Bronchus fibroblast of lung (primary cell): ENCODE measurements around the gene SF3B4. TPM values are rescaled to one million over a fixed set of nuclear protein-coding genes. Genes with fewer than 3 reads are reported as not detected.

ENCODE experiments used
- total RNA-seq: library from RNA; depleted of rRNA; stranded (reverse); fragments of >200 nt; gene quantifications from 2 replicates; pipeline ENCODE4 v1.2.3, GENCODE V29; 2015

The SF3B4 gene
- 9.8 and 13.4 TPM in 2 replicates for total RNA-seq

DNA sequence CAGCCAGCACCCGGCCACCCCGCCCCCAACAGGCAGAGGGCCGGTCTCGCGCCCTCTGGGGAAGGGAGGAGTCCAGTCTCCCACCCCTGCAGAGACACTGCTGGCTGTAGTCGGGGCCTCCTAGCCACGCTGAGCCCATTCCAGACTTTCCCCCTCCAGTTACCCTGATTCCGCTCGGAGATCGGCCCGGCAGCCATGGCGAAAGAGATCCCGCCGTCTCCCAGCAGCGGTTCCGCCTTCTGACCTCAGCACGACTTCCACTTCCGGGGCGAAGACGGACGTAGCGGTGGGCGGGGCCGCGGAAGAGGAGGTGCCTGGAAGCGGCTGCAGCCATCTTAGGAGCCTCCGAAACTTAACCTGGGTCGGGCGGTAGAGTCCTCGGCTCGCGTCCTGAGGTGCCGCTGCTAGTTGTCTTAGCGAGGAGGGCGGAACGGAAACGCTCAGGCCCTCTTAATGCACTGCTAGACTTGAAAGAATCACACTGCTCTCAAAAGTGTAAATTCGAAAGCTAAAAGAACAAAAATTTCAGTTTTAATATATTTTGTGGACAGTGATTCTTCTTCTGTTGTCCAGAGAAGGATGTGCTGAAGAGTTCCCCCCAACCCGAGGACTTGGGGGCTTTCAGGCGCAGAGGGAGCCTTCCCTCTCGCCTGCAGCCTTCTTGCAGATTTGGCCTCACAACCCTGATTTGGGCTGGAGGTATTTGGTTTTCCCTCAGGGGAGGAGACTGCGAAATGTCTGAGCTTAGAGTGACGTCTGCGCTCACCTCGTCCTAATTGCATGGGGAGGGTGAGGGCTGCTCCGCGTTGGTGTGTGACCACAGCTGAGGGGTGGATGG, at the start of gene SF3B4:
SF3B4 (minus strand) TSS at position 241 of the 838 bp plus-strand sequence; CDS start at position 197, 44 bp downstream.

DNA sequence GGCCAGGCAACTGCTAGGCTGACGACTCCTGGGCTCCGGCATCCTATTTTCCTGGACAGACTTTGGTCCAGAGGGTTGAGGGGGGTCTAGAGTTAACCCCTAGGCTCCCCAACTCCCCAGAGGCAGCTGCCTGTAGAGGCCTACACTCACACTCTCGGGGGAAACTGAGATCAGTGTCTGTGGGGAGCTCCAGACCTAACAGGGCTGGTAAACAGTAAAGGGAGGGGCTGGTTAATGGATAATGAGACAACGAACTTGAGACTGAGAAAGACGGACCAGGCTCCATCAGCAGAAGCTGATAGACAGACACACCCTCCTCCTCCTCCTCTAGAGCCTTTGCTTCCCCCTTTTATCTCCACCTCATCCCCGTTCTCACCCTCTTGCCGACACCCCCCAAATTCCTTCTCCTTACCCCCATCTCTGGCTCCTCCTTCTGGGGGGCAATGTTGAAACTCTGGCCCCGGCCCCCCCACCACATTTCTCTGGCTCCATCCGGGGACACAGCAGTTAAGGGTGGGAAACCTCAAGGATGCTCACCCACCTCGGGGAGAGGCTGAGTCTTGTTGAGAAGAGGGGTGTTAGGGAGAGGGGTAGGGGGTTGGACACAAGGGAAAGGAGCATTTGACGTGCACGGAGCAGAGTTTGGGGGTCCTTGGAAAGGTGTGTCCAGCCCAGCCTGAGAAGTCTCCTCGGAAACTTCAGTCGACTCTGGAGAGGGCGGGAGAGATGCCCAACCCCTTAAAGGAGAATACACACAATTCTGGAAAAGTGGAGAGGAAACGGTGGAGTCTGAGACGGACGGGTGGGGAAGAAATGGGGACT, 8.8 kb upstream of the SF3B4 start, which contains the start of gene MTMR11:
MTMR11 (minus strand) TSS at position 710 of the 822 bp plus-strand sequence; CDS start at position 478, 232 bp downstream.

GRCh38 chr1:149917571-149918144, 9.9 kb downstream of the SF3B4 start, which contains the start of gene SV2A:
TSS of gene SV2A (minus strand) at chr1:149917844. CDS start at chr1:149913840, 4,004 bp downstream.

GRCh38 chr1:149899460-149900284, 27.9 kb downstream of the SF3B4 start, which contains the start of gene BOLA1:
TSS of gene BOLA1 (plus strand) at chr1:149899568. CDS start at chr1:149900060, 492 bp downstream.

Other genes starting within 250 kb of the SF3B4 start
- not detected in 2 replicates for gene FCGR1A, start 145.1 kb downstream of the SF3B4 start, total RNA-seq
- gene BOLA1, start 28.2 kb downstream of the SF3B4 start, total RNA-seq, result 21.3 and 23.5 TPM in 2 replicates
- gene SV2A, start 10.0 kb downstream of the SF3B4 start, total RNA-seq, result 27.5 and 29.9 TPM in 2 replicates
- gene MTMR11, start 9.1 kb upstream of the SF3B4 start, total RNA-seq, result 8.7 and 9.5 TPM in 2 replicates
- 5.4 and 6.7 TPM in 2 replicates for gene OTUD7B, start 82.9 kb upstream of the SF3B4 start, total RNA-seq
- gene VPS45, start 140.0 kb upstream of the SF3B4 start, total RNA-seq, result 25.1 and 29.1 TPM in 2 replicates
- gene PLEKHO1, start 222.1 kb upstream of the SF3B4 start, total RNA-seq, result 52.3 and 57.8 TPM in 2 replicates